GM18873 (cell line): ENCODE data around the gene LUC7L.
"Not testable (repeated sequence)": the region's sequence is repeated elsewhere in the genome, so short reads cannot be mapped to it uniquely, and the experiment has no call there.

Experiments
- ATAC-seq: cut with Tn5 transposase; IDR thresholded peaks from one replicate; pipeline ENCODE4 v1.9.1; 2021; ENCODE audit warnings: mild to moderate bottlenecking, moderate library complexity, moderate number of reproducible peaks; ENCODE audit not compliant: unreplicated experiment, low FRiP score

LUC7L gene

GRCh38 chr16:264440-264951, 35.2 kb upstream of the LUC7L start:
- ATAC-seq: no peak

GRCh38 chr16:263944-264343, 34.7 kb upstream of the LUC7L start:
- ATAC-seq: no peak

GRCh38 chr16:263182-263774, 34.0 kb upstream of the LUC7L start:
- ATAC-seq: no peak

GRCh38 chr16:262121-262745, 33.0 kb upstream of the LUC7L start:
- ATAC-seq: no peak

- ATAC-seq: no peak
Measured at GRCh38 chr16:261031-261691, 31.9 kb upstream of the LUC7L start.

- no peak for ATAC-seq
Measured at GRCh38 chr16:260326-260725, 31.1 kb upstream of the LUC7L start.

- ATAC-seq: no peak
Measured at GRCh38 chr16:259814-260253, 30.6 kb upstream of the LUC7L start.

- ATAC-seq: no peak
Measured at GRCh38 chr16:259226-259625, 30.0 kb upstream of the LUC7L start.

- ATAC-seq: not testable (repeated sequence)
Measured at GRCh38 chr16:258091-258490, 28.8 kb upstream of the LUC7L start.

- no peak for ATAC-seq
Measured at GRCh38 chr16:255183-255582, 25.9 kb upstream of the LUC7L start.

GRCh38 chr16:254461-254860, 25.2 kb upstream of the LUC7L start:
- no peak for ATAC-seq

GRCh38 chr16:253833-254232, 24.6 kb upstream of the LUC7L start:
- no peak for ATAC-seq

GRCh38 chr16:252366-253337, 23.4 kb upstream of the LUC7L start:
- ATAC-seq: no peak

GRCh38 chr16:249431-249830, 20.2 kb upstream of the LUC7L start:
- ATAC-seq: no peak

GRCh38 chr16:247027-247426, 17.8 kb upstream of the LUC7L start:
- no peak for ATAC-seq

GRCh38 chr16:245105-245504, 15.9 kb upstream of the LUC7L start:
- no peak for ATAC-seq

- ATAC-seq: no peak
Measured at GRCh38 chr16:243348-243747, 14.1 kb upstream of the LUC7L start.

- no peak for ATAC-seq
Measured at GRCh38 chr16:242281-242680, 13.0 kb upstream of the LUC7L start.

GRCh38 chr16:240559-240958, 11.3 kb upstream of the LUC7L start:
- no peak for ATAC-seq

- no peak for ATAC-seq
Measured at GRCh38 chr16:239948-240277, 10.7 kb upstream of the LUC7L start.
